Gastroesophageal sphincter (tissue), 4 donors: ENCODE data around the gene MRGPRX2. TPM values are rescaled to one million over a fixed set of nuclear protein-coding genes. Genes with fewer than 3 reads are reported as not detected.

Experiments used
- ATAC-seq: fragments of 150-250 bp; one replicate; pipeline ENCODE4 v1.9.1; 2016; ENCODE audit warnings: mild to moderate bottlenecking, moderate library complexity
- H3K27ac ChIP-seq, 4 donors: fragments of 200-600 bp; sonication (generic) in 3 of 4; 1 replicate in 3 of 4; 2 replicates in 1 of 4; pipeline ENCODE4 v1.5.1; 2016 to 2019
- H3K27me3 ChIP-seq: fragments of 200-600 bp; sonication (generic); one replicate; pipeline ENCODE4 v1.5.1; 2019
- H3K36me3 ChIP-seq, 2 donors: fragments of 200-600 bp; sonication (generic); one replicate each; pipeline ENCODE4 v1.5.1; 2019; ENCODE audit warnings: control low read depth in 1 of 2
- H3K4me1 ChIP-seq, 3 donors: fragments of 200-600 bp; sonication (generic); 1 replicate in 2 of 3; 2 replicates in 1 of 3; pipeline ENCODE4 v1.5.1; 2016 to 2019; ENCODE audit warnings: control low read depth in 2 of 3
- H3K4me3 ChIP-seq, 2 donors: fragments of 200-600 bp; sonication (generic); one replicate each; pipeline ENCODE4 v1.5.1; 2019; ENCODE audit warnings: mild to moderate bottlenecking in 1 of 2, moderate library complexity in 1 of 2
- H3K9me3 ChIP-seq, 3 donors: fragments of 200-600 bp; sonication (generic); one replicate each; pipeline ENCODE4 v1.5.1; 2017 to 2019; ENCODE audit warnings: control low read depth in 2 of 3
- EP300 ChIP-seq: sonication (generic); formaldehyde crosslinking; IDR thresholded peaks from one replicate; pipeline ENCODE4 v1.6.1; 2017; ENCODE audit warnings: antibody characterized with exemption, mild to moderate bottlenecking
- POLR2A ChIP-seq, 2 donors: fragments of 450-650 bp; IDR thresholded peaks; one replicate each; pipeline ENCODE4 v1.6.1; 2017; ENCODE audit warnings: antibody characterized with exemption in 2 of 2, mild to moderate bottlenecking in 2 of 2, moderate library complexity in 1 of 2
- POLR2AphosphoS5 ChIP-seq: sonication (generic); formaldehyde crosslinking; IDR thresholded peaks from one replicate; pipeline ENCODE4 v1.6.1; 2017; ENCODE audit warnings: antibody characterized with exemption
- WGBS, 2 donors: methylation state at CpG; one replicate each; pipeline ENCODE4 v1.1.5; 2018; ENCODE audit warnings: low coverage in 1 of 2; 5-methylcytosine and 5-hydroxymethylcytosine counted together
- total RNA-seq, 4 donors: library from RNA; depleted of rRNA; stranded (reverse); fragments of >200 nt; gene quantifications; one replicate each; pipeline ENCODE4 v1.1.0, GENCODE V29; 2016
- TF ChIP-seq, protein P1 (sequence below), 4 experiments: fragments of 200-600 bp in 2 of 4; fragments of 450-650 bp in 2 of 4; sonication (generic) in 1 of 4; IDR thresholded peaks; one replicate each; pipeline ENCODE4 v1.5.1; 2017 to 2019; ENCODE audit warnings: antibody characterized with exemption in 4 of 4, mild to moderate bottlenecking in 2 of 4, moderate library complexity in 2 of 4

The MRGPRX2 gene
- total RNA-seq, 4 donors from 2014 or later: 0.67 TPM; not detected in 3

DNA sequence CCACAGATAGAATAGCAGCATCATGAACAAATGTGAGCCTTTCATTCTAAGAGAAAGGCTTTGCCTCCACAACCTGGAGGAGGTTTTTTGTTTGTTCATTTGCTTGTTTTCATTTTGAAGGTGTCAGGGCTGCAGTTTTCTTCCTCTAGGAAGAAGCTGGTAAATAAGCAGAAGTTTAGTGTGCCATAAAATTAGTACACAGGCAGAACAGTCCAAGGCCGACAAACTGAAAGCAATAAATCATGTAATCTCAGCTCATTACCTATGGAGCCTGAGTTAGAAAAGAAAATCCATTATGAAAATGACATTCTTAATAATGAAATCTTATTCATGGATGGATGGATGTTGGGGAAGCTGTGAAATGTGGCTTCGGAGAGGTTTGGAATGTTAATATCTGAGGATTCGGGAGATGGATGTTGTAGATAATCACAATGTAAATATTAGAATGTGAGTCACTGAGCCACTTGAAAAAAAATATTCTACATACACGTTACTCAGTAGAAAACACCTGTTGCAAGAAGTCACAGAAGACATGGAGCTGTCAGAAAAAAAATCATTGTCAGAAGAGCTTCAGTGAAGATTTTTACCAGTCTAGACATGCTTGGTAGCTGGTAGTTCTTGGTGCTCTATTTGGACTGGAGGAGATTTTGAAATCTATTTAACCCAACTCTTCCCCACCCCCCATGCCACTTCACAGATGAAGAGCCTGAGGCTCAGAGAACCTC is 41.4 kb upstream of the MRGPRX2 start:
- ATAC-seq: no peak
- Histone ChIP-seq H3K4me1 (no peaks in the 10 kb centered on the region), H3K27ac (no peak overlapping the region), H3K4me3 (no peak overlapping the region), H3K36me3 (no peaks in the 10 kb centered on the region), H3K9me3 (peaks cover 0 to 9% (median 0%) of the 10 kb centered on the region in 3 donors), H3K27me3 (peaks cover 14% of the 10 kb centered on the region)
- TF ChIP-seq, protein P1, sequence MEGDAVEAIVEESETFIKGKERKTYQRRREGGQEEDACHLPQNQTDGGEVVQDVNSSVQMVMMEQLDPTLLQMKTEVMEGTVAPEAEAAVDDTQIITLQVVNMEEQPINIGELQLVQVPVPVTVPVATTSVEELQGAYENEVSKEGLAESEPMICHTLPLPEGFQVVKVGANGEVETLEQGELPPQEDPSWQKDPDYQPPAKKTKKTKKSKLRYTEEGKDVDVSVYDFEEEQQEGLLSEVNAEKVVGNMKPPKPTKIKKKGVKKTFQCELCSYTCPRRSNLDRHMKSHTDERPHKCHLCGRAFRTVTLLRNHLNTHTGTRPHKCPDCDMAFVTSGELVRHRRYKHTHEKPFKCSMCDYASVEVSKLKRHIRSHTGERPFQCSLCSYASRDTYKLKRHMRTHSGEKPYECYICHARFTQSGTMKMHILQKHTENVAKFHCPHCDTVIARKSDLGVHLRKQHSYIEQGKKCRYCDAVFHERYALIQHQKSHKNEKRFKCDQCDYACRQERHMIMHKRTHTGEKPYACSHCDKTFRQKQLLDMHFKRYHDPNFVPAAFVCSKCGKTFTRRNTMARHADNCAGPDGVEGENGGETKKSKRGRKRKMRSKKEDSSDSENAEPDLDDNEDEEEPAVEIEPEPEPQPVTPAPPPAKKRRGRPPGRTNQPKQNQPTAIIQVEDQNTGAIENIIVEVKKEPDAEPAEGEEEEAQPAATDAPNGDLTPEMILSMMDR (IDR thresholded peaks at IDR 0.05): no peak
- TF ChIP-seq EP300 (no peak), POLR2A (IDR thresholded peaks at IDR 0.05) (no peak), POLR2AphosphoS5 (no peak)
- 31 to 42% methylated on average over 2 to 4 of the region's 4 CpGs for WGBS, 2 donors

DNA sequence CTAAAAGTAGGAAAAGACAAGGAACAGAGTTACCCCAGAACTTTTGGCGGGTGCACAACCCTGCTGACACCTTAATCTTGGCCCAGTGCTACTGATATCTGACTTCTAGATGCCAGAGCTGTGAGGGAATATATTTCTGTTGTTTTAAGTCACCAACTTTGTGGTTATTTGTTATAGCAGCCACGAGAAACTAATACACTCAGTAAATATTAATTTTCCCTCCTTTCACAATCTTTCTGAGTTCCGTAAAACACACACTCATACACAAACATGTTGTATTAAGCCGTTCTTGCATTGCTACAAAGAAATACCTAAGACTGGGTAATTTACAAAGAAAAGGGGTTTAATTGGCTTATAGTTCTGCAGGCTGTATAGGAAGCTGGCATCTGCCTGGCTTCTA is 40.4 kb upstream of the MRGPRX2 start:
- 79% methylated on average over 3 to 4 of the region's 4 CpGs for WGBS, 2 donors

DNA sequence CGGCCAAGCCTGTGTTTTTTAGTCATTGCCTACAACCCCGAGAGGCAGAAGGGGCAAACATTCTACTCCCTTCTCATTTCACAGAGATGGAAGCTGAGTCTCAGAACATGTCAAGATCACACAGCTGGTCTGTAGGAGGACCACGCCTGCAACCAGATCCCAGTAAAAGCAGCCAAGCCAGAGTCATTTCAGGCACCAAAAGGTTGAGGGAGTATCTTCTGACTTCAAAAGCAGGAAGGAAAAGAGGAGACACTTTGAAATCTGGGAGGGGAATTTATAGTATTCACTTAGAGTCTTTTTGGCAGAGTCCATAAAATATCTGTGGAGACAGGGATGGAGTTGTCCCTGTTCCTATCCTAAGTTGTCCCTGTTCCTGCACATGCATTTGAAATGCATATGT is 38.6 kb upstream of the MRGPRX2 start:
- no peak overlapping the region for H3K27ac ChIP-seq
- no peaks in the 10 kb centered on the region for H3K4me1 ChIP-seq
- WGBS, 2 donors: 83 to 100% methylated on average over 1 of the region's 3 CpGs
- no peaks in the 10 kb centered on the region for H3K36me3 ChIP-seq
- no peak for ATAC-seq
- H3K9me3 ChIP-seq: peaks cover 0 to 9% (median 0%) of the 10 kb centered on the region in 3 donors
- H3K4me3 ChIP-seq: no peak overlapping the region
- peaks cover 23% of the 10 kb centered on the region for H3K27me3 ChIP-seq
- no peak for TF ChIP-seq POLR2AphosphoS5
- TF ChIP-seq, protein P1 (IDR thresholded peaks at IDR 0.05): no peak
- no peak for TF ChIP-seq POLR2A (IDR thresholded peaks at IDR 0.05)
- TF ChIP-seq EP300: no peak

More for the DNA sequence above, 40.4 kb upstream of the MRGPRX2 start:
- Histone ChIP-seq H3K9me3 (peaks cover 0 to 9% (median 0%) of the 10 kb centered on the region in 3 donors), H3K27me3 (peaks cover 17% of the 10 kb centered on the region), H3K36me3 (no peaks in the 10 kb centered on the region), H3K27ac (no peak overlapping the region), H3K4me3 (no peak overlapping the region), H3K4me1 (no peaks in the 10 kb centered on the region)
- no peak for ATAC-seq
- TF ChIP-seq EP300 (no peak), POLR2A (IDR thresholded peaks at IDR 0.05) (no peak), POLR2AphosphoS5 (no peak)
- TF ChIP-seq, protein P1 (IDR thresholded peaks at IDR 0.05): no peak

DNA sequence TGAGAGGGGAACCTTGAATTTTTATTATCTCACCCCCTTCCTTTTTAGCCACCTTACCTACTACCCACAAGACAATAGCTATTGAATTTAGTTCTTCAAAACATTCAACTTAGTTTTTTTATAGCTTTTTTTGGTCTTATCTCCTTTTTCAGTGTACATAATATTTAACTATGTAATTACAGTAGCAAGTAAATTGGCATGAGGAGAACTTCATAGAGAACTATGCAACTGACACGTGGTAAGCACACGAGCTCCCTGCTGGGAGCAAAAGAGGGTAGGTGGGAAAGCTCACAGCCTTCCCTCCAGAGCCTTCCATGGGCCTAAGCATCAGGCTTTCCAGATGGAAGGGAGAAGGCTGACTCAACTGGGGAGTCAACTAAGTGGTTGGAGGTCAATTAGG is 34.3 kb upstream of the MRGPRX2 start:
- Histone ChIP-seq H3K4me3 (no peak overlapping the region), H3K36me3 (no peaks in the 10 kb centered on the region), H3K27me3 (peaks cover 18% of the 10 kb centered on the region), H3K4me1 (no peaks in the 10 kb centered on the region), H3K9me3 (no peaks in the 10 kb centered on the region), H3K27ac (no peak overlapping the region)
- TF ChIP-seq POLR2AphosphoS5: no peak
- TF ChIP-seq POLR2A (IDR thresholded peaks at IDR 0.05): no peak
- TF ChIP-seq EP300: no peak
- TF ChIP-seq, protein P1 (IDR thresholded peaks at IDR 0.05): no peak
- ATAC-seq: no peak
- 50% methylated on average over 2 of the region's 2 CpGs; no CpG with 5 or more reads in 1 of the 2 donors for WGBS, 2 donors

DNA sequence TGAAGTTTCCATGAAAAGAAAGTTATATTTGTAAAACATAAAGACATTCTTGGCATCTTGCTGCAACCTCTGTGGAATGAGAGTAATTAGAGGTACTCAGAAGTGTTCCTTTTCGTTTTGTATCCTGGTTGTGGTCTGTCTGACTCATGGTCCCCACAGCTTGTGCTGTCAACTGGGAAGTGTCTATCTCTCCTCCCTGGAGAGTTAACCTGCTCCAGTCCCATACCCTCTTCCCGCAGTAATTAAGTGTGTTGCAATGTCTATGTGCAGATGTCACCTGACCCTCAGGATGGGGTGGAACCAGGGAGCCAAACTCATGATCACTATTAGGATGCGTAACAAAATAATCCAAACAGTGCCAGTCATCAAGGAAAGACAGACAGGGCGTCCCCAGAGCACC is 33.5 kb upstream of the MRGPRX2 start:
- ATAC-seq: no peak
- TF ChIP-seq EP300 (no peak), POLR2A (IDR thresholded peaks at IDR 0.05) (no peak), POLR2AphosphoS5 (no peak)
- TF ChIP-seq, protein P1 (IDR thresholded peaks at IDR 0.05): no peak
- 53 to 62% methylated on average over 4 of the region's 4 CpGs for WGBS, 2 donors
- Histone ChIP-seq H3K9me3 (no peaks in the 10 kb centered on the region), H3K27me3 (peaks cover 18% of the 10 kb centered on the region), H3K27ac (no peak overlapping the region), H3K4me1 (no peaks in the 10 kb centered on the region), H3K4me3 (no peak overlapping the region), H3K36me3 (no peaks in the 10 kb centered on the region)
